Activated CD4-positive, alpha-beta T cell treated with anti-CD3 and anti-CD28 coated beads for 4 hours (primary cell): ENCODE measurements around the gene FOXP4.

Experiments used
- DNase-seq, 2 donors: peaks; one replicate each; pipeline ENCODE4 v3.0.0-alpha.2; 2020

Gene FOXP4

DNA sequence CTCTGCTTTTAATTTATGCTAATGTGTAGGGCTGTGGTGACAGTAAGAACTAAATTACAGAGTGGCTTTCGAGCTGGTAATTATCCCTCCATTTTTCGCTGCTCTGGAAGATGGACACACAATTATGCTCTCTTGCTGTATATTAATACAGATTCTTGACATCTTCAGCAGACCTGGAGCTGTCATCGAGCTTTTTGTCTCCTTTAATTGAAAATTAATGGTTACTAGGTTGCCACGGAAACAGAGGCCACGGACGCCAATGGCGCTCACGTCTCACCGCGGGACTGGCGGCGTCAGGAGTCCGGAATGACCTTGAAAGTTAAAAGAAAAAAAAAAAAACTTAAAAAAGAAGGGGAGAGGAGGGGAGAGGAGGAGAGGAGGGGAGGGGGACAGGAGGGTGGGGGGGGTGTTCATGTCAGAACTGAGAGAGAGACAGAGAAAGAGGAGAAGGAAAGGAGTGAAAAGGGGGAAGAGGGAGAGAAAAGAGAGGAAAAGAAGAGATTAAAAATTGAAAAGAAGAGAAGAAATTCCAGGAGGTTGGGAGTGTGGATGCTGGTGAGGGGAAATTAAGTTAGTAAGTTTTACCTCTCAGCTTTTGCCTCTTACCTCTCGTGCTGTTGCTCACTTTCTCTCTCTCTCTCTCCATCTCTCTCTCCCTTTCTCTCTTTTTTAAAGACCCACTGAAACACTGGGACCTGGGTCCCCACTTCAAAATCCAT, 22.1 kb upstream of the FOXP4 start:
- no peak for DNase-seq

DNA sequence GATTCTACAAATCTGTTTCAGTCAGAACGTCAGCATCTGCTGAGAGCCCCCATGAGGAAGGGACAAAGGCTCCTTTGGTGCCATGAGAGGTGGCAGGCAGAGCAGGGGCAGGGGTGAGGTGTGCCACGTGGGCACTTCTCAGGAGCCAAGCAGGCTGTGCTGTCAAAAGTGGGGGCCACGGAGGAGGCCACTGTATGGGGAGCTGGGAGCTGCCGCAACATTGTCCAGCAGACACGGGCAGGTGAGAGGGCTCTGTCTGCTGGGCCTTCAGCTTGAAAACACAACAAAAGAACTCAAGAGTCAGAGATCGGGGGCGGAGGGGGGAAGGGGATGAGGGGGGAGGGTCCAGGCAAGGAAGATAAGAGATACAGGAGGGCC, 21.6 kb upstream of the FOXP4 start:
- no peak for DNase-seq

GRCh38 chr6:41527721-41528408, 18.3 kb upstream of the FOXP4 start:
- DNase-seq: no peak

DNA sequence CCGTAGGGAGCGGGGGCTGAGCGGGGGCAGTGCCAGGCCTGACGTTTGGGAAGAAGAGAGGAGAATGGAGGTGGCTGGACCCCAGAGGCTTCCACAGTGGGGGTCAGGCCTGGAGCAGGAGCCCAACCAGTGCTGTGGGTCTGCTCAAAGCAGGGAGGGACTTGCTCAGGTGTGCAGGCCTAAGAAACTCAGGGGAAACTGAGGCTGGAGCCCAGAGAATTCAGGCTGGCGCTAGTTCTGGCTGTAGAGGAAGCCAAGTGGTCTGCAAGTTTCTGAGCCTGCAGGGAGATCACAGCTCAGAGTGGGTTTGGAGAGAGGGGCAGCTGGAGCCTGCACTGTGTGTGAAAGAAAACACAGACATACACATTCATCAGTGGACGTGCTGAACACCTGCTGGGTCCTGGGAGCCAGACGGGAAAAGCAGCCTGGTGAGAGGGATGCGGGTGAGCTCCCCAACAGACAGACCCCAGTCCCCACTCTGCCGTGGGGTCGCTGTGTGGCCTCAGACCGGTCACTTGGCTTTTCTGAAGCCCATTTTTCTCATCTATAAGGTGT, 17.7 kb upstream of the FOXP4 start:
- DNase-seq: no peak

GRCh38 chr6:41529049-41529448, 17.1 kb upstream of the FOXP4 start:
- no peak for DNase-seq

DNA sequence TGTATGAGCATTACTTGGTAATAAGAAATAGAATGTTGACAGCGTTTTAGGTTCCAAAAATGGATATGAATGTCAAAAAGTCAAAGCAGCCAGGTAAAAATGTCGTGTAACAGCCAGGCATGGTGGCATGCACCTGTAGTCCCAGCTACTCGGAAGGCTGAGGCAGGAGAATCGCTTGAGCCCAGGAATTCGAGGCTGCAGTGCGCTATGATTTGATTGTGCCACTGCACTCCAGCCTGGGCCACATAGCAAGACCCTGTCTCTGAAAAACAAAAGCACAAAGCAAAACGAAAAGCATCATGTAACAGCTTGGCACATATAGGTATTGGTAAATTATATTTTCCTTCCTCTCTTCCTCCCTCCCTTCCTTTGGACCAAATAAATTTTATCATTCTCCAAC, 16.2 kb upstream of the FOXP4 start:
- no peak for DNase-seq

GRCh38 chr6:41530476-41530875, 15.7 kb upstream of the FOXP4 start:
- no peak for DNase-seq

DNA sequence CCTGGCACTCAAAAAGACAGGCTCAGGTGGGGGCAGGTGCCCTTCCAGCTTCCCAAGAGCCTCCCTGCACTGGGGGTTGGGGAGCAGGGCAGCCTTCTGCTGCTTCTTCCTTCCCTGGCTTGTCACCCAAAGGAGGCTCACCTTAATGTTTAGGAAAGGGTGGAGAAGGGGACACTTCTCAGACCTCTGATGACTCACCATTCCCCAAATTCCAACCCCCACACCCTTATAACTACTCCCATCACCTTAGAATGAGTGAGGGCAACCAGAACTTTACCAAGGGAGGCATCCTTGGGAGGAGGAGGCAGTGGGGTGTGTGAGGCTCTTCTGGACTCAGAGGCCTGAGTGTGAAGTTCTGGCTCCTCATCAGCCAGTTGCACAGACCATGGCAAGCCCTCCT, 15.2 kb upstream of the FOXP4 start:
- no peak for DNase-seq

- peak; percentile 67 to 79 for DNase-seq
These were observed 14.3 kb upstream of the FOXP4 start for GRCh38 chr6:41531591-41532582.

DNA sequence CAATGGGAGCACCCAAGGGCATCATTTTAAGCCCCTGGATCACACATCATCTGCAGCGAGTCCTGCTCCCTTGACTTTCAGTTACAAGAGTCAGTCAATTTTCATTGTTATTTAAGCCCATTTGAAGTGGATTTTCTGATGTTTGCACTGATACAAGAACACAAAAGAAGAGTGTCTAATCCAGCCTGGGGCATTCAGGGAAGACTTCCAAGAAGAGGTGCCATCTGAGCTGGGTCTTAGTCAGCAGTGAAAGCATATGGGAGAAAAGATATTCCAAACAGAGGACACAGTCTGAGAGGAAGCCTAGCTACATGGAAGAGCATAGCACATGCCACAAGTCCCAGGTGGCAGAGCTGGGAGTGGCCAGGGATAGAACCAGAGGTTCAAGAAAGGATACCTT, 10.4 kb upstream of the FOXP4 start:
- no peak for DNase-seq

DNA sequence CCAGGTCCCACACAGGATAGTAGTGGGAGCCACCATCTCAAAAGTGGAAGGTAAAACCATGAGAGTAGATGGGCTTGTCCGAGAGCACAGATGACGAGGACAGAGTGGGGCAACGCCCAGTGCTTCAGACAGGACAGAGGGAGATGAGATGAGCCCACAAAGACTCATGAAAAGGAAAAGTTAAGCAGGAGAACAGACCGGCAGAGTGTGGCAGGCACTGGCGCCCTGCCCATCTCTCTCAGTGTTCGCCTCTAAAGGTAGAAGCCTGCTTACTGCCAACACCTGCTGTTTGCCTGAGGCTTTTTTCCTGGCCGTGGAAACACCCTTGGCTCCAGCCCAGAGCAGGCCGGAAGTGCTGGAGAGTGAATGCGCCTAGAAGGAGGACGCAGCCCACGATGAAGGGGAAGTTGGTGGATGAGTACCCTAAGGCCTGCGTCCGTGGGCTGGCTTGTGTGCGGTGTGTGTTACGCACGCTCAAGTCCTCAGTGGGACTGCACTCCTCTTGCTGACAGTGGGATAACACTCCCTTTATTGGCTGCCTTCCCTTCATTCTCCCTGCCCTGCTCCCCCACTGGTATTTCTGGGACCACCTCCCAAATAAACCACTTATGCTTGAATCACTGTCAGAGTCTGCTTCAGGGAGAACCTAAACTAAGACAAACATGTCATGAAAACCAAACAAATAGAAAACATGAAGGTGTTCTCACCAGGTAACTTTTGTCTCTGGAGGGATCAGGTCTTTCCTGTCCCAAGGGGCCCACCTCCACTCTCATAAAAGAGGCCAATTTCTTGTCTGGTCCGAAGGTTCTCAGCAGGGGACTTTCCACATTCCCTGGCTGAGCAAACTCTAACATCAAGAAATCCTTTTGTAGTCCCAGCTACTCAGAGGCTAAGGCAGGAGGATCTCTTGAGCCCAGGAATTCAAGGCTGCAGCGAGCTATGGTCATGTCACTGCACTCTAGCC, 9.1 kb upstream of the FOXP4 start:
- DNase-seq: no peak

- no peak for DNase-seq
These were observed 7.5 kb upstream of the FOXP4 start for GRCh38 chr6:41538556-41539182.

GRCh38 chr6:41539204-41539603, 7.0 kb upstream of the FOXP4 start:
- DNase-seq: no peak

DNA sequence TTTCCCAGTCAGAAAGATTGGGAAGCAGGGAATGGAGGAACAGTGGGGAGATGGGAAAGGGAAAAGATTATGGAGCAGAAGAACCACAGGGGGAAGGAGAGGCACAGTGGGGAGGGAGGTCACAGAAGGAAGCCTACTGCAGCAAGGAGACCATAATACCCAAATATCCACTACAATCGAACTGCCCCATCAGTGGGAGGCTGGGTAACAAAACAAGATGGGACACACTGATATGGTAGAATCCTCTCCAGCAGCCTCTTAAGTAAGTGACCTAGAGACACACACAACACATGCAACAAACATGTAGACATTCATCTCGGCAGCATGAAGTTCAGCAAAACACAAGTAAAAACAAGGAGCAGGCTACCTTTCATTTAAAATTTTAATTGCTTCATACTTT, 4.8 kb upstream of the FOXP4 start:
- DNase-seq: no peak

DNA sequence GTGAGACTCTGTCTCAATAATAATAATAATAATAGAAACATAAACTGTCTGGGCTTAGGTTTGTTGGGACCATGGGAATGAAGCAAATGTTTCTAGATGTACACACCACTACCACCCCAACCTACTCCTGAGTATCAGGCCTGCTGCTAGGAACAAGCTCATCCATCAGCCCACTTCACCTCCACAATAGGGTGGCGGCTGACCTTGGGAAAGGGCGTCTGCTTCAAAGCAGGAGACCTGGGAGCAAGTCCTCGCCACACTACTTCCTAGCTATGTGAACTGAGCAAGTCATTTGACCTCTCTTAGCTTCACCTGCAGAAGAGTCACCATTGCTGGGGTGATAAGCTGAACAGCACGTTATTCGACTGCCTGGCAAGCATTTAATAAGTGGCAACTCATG, 3.1 kb upstream of the FOXP4 start:
- no peak for DNase-seq

GRCh38 chr6:41545247-41545702, 906 bp upstream of the FOXP4 start:
- DNase-seq: no peak

GRCh38 chr6:41546475-41546865, 289 bp downstream of the FOXP4 start:
- no peak for DNase-seq

- peak in 1 of 2 donors; percentile 36 for DNase-seq
These were observed 951 bp downstream of the FOXP4 start for GRCh38 chr6:41546866-41547798.

DNA sequence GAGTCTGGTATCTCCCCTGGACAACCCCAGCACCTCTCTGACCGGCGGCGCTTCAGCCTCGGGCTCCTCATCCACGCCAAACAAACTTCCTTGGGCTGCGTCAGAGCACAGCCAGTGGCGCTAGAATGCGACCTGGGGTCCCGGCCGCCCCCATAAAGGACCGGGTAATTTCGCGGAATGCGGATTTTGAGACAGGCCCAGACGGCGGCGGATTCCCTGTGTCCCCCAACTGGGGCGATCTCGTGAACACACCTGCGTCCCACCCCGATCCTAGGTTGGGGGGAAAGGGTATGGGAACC, 1.6 kb downstream of the FOXP4 start:
- DNase-seq: no peak

DNA sequence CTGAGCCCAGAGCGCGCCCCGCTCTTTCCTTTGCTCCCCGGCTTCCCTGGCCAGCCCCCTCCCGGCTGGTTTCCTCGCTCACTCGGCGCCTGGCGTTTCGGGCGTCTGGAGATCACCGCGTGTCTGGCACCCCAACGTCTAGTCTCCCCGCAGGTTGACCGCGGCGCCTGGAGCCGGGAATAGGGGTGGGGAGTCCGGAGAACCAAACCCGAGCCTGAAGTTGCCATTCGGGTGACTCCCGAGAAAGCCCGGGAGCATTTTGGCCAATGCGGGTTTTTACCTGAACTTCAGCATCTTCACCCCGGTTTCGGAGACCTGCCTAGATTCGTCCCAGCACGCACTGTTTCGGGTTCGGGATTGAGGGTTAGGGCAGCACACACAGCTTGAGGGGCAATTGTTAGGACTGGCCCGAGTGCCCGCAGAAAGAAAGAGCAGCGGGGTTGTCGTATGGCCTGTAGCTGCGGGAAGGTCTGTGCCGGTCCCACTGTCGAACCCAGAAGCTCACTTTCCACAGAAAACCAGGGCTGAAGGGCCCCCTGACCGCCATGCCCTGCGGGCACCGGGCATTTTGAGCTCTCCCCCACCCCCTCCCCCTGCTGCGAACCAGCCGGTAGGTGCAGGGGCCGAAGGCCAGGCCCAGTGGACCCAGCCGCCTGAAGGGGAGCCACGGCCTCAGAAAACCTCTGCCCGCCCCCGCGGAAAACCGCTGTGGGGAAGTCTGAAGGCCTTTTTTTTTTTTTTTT, 2.1 kb downstream of the FOXP4 start:
- DNase-seq: peak; percentile 52 to 61
